ENCODE results near the gene TEX29. TPM values are rescaled to one million over a fixed set of nuclear protein-coding genes. Genes with fewer than 3 reads are reported as not detected.

Gene TEX29
- total and polyA plus RNA-seq, 2 donors = 0.80 to 10.1 TPM

DNA sequence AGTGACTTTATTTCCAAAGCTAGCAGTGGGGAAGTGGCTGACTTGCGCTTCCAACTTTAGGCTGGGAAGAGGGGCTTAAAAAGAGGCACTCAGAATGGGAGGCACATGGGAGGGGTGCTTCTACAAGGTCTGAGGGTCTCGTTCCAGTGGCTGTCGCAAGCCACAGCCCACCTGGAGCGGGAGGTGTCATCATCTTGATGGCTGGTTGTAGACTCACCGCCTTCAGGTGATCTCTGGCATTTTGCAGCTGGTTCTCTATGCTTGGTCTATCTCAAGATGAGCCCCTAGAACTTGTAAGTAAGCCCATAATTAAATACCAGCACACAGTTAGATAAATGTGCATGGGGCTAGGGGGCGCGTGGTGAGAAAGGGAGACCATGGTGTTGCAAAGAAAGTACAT is 9.2 kb downstream of the TEX29 start:
- Histone ChIP-seq H3K27ac (ENCODE audit: low read depth in 1 of 2, low read length in 1 of 2) (no peak overlapping the region), H3K4me1 (ENCODE audit: control insufficient read depth in 2 of 2, insufficient read depth in 2 of 2, low read length in 2 of 2) (no peaks in the 10 kb centered on the region), H3K36me3 (ENCODE audit: control insufficient read depth in 2 of 2, insufficient read depth in 2 of 2, low read length in 1 of 2) (no peaks in the 10 kb centered on the region), H3K9me3 (ENCODE audit: control insufficient read depth in 2 of 2, insufficient read depth in 1 of 2, low read length in 1 of 2) (no peaks in the 10 kb centered on the region), H3K4me3 (ENCODE audit: low read length in 2 of 2) (no peak overlapping the region), H3K27me3 (ENCODE audit: control insufficient read depth in 2 of 2, insufficient read depth in 1 of 2, low read length in 1 of 2) (no peaks in the 10 kb centered on the region)
- no peak for DNase-seq (ENCODE audit: low read depth in 6 of 9, low spot score in 9 of 9)
- 95% methylated on average over 7 of the region's 7 CpGs for WGBS

DNA sequence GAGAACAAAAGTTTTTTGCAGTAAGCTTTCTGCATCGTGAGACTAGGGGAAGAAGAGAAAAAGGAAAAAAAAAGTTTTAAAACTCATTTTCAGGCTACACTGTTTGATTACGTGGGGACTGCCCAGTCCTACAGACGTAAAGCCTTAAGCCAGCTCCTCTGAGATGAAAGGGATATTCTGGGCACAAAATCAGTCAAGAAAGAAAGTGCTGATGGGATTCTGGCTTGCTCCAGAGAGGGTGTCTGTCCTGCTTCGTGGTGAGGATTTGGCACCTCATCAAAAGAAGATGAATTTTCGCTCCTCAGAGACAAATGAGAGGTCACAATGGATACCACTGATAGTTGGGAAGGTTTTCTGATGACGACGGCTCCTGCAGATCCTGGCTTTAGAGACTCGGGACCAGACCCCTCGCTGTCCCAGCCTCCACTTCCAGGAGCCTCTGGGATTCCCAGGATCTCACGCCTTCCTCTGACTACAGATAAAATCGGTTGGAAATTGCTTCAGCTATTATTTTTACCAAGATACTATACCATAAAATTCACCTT is 9.7 kb downstream of the TEX29 start:
- no peaks in the 10 kb centered on the region for H3K27me3 ChIP-seq (ENCODE audit: control insufficient read depth in 2 of 2, insufficient read depth in 1 of 2, low read length in 1 of 2)
- 90% methylated on average over 11 of the region's 11 CpGs for WGBS

DNA sequence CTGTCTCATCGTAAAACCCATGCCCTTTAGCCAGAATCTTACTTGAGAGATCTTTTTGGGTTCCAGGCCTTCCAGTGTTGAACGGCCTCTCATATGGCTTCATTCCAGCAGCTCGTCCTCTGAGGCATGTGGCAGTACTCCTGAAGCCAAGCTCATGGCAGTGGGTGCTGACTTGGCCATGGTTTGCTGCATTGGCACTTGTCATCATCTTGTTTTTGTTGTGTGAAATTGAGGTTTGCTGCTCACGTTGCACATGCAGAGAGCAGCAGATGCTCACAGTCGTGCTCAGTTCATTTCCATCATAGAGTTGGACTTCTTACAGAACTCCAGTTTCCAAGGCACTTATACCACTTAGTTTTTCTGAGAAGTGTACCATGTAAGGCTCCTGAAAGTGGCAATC is 14.9 kb downstream of the TEX29 start:
- H3K4me1 ChIP-seq (ENCODE audit: control insufficient read depth in 2 of 2, insufficient read depth in 2 of 2, low read length in 2 of 2) = no peaks in the 10 kb centered on the region
- WGBS = 92% methylated on average over 5 of the region's 5 CpGs
- no peaks in the 10 kb centered on the region for H3K9me3 ChIP-seq (ENCODE audit: control insufficient read depth in 2 of 2, insufficient read depth in 1 of 2, low read length in 1 of 2)
- no peak for DNase-seq (ENCODE audit: low read depth in 6 of 9, low spot score in 9 of 9)
- no peaks in the 10 kb centered on the region for H3K36me3 ChIP-seq (ENCODE audit: control insufficient read depth in 2 of 2, insufficient read depth in 2 of 2, low read length in 1 of 2)
- no peaks in the 10 kb centered on the region for H3K27me3 ChIP-seq (ENCODE audit: control insufficient read depth in 2 of 2, insufficient read depth in 1 of 2, low read length in 1 of 2)
- H3K27ac ChIP-seq (ENCODE audit: low read depth in 1 of 2, low read length in 1 of 2) = no peak overlapping the region
- H3K4me3 ChIP-seq (ENCODE audit: low read length in 2 of 2) = no peak overlapping the region

More for the DNA sequence above, 9.7 kb downstream of the TEX29 start:
- H3K4me3 ChIP-seq (ENCODE audit: low read length in 2 of 2) = no peak overlapping the region
- H3K27ac ChIP-seq (ENCODE audit: low read depth in 1 of 2, low read length in 1 of 2) = no peak overlapping the region
- DNase-seq (ENCODE audit: low read depth in 6 of 9, low spot score in 9 of 9) = no peak
- no peaks in the 10 kb centered on the region for H3K36me3 ChIP-seq (ENCODE audit: control insufficient read depth in 2 of 2, insufficient read depth in 2 of 2, low read length in 1 of 2)
- no peaks in the 10 kb centered on the region for H3K4me1 ChIP-seq (ENCODE audit: control insufficient read depth in 2 of 2, insufficient read depth in 2 of 2, low read length in 2 of 2)
- no peaks in the 10 kb centered on the region for H3K9me3 ChIP-seq (ENCODE audit: control insufficient read depth in 2 of 2, insufficient read depth in 1 of 2, low read length in 1 of 2)

DNA sequence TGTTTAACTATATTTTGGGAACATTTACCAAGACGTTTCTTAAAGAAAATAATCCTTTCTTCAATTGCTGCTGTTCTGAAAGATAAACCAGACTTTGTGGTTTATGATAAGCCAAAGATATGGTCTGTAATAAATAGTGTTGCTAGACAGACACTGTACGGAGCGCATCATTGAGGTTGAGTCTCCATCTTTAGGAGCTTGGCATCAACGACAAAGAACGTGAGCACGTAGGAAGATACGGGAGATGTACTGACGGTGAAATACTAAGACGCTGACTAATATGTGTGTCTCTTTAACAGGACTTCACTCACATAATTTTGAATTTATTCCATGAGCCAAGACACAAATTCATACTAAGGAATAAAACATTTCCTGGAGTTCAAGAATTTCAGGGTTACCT is 16.2 kb downstream of the TEX29 start:
- 90% methylated on average over 9 of the region's 9 CpGs for WGBS
- Histone ChIP-seq H3K27ac (ENCODE audit: low read depth in 1 of 2, low read length in 1 of 2) (no peak overlapping the region), H3K9me3 (ENCODE audit: control insufficient read depth in 2 of 2, insufficient read depth in 1 of 2, low read length in 1 of 2) (no peaks in the 10 kb centered on the region), H3K36me3 (ENCODE audit: control insufficient read depth in 2 of 2, insufficient read depth in 2 of 2, low read length in 1 of 2) (no peaks in the 10 kb centered on the region), H3K4me3 (ENCODE audit: low read length in 2 of 2) (no peak overlapping the region), H3K4me1 (ENCODE audit: control insufficient read depth in 2 of 2, insufficient read depth in 2 of 2, low read length in 2 of 2) (no peaks in the 10 kb centered on the region), H3K27me3 (ENCODE audit: control insufficient read depth in 2 of 2, insufficient read depth in 1 of 2, low read length in 1 of 2) (no peaks in the 10 kb centered on the region)
- no peak for DNase-seq (ENCODE audit: low read depth in 6 of 9, low spot score in 9 of 9)

DNA sequence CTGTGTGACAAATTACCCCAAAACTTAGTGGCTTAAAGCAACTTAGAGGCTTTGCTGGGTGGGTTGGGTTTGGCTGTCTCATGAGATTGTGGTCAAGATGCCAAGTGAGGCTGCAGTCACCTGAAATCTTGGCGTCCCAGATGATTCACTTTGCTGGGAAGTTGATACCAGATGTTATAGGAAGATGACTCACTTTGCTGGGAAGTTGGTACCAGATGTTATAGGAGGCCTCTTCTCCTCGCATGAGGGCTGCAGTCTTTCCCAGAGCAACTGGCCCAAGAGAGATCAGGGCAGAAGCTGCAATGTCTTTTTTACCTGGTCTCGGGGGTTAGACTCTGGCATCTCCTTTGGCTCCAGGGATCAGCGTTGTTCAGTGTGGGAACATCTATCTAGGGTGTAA is 16.8 kb downstream of the TEX29 start:
- Histone ChIP-seq H3K4me1 (ENCODE audit: control insufficient read depth in 2 of 2, insufficient read depth in 2 of 2, low read length in 2 of 2) (no peaks in the 10 kb centered on the region), H3K27ac (ENCODE audit: low read depth in 1 of 2, low read length in 1 of 2) (no peak overlapping the region), H3K9me3 (ENCODE audit: control insufficient read depth in 2 of 2, insufficient read depth in 1 of 2, low read length in 1 of 2) (no peaks in the 10 kb centered on the region), H3K4me3 (ENCODE audit: low read length in 2 of 2) (no peak overlapping the region), H3K27me3 (ENCODE audit: control insufficient read depth in 2 of 2, insufficient read depth in 1 of 2, low read length in 1 of 2) (no peaks in the 10 kb centered on the region), H3K36me3 (ENCODE audit: control insufficient read depth in 2 of 2, insufficient read depth in 2 of 2, low read length in 1 of 2) (no peaks in the 10 kb centered on the region)
- whole genome bisulfite sequencing = 96% methylated on average over 4 of the region's 4 CpGs
- DNase-seq (ENCODE audit: low read depth in 6 of 9, low spot score in 9 of 9) = no peak

DNA sequence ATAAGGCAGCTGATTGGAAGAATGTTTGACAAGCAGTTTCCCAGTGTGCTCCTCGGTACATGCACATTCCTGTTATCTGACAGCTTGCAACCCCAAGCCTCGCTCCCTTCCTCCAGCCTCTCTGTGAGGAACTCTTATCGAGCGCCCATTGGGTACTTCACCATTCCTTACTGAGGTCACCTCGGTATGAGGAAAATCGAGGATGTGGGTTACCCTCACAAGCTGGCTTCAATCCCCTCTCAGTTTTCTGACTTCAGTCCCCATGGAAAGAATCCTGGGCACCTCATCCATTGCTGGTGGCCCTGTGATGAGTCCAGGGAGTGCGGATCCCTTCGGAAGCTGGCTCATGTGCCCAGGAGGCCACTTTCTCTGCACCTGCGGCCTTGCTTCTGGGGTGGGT is 17.3 kb downstream of the TEX29 start:
- DNase-seq (ENCODE audit: low read depth in 6 of 9, low spot score in 9 of 9) = no peak
- Histone ChIP-seq H3K27ac (ENCODE audit: low read depth in 1 of 2, low read length in 1 of 2) (no peak overlapping the region), H3K36me3 (ENCODE audit: control insufficient read depth in 2 of 2, insufficient read depth in 2 of 2, low read length in 1 of 2) (no peaks in the 10 kb centered on the region), H3K4me3 (ENCODE audit: low read length in 2 of 2) (no peak overlapping the region), H3K27me3 (ENCODE audit: control insufficient read depth in 2 of 2, insufficient read depth in 1 of 2, low read length in 1 of 2) (no peaks in the 10 kb centered on the region), H3K4me1 (ENCODE audit: control insufficient read depth in 2 of 2, insufficient read depth in 2 of 2, low read length in 2 of 2) (no peaks in the 10 kb centered on the region), H3K9me3 (ENCODE audit: control insufficient read depth in 2 of 2, insufficient read depth in 1 of 2, low read length in 1 of 2) (no peaks in the 10 kb centered on the region)
- WGBS = 86% methylated on average over 9 of the region's 9 CpGs

DNA sequence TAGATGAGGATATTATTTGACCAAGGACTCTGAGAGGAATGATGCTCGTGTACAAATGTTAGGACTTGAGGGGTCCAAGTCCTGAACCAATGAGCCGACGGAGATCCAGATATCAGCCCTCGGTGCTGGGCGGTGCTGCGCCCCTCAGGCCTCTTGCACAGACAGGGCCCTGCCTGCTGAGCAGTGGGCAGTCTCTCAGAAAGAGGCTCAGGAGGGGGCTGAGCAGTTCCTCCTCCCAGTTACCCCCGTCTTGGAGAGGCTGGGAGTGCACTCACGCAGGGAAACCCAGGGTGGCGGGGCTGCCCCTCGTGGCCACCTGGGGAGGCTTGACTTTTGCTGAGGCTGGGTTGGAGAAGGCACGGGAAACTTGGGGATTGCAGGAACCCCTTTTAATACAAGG is 18.4 kb downstream of the TEX29 start:
- Histone ChIP-seq H3K27me3 (ENCODE audit: control insufficient read depth in 2 of 2, insufficient read depth in 1 of 2, low read length in 1 of 2) (no peaks in the 10 kb centered on the region), H3K4me3 (ENCODE audit: low read length in 2 of 2) (no peak overlapping the region), H3K4me1 (ENCODE audit: control insufficient read depth in 2 of 2, insufficient read depth in 2 of 2, low read length in 2 of 2) (no peaks in the 10 kb centered on the region), H3K27ac (ENCODE audit: low read depth in 1 of 2, low read length in 1 of 2) (no peak overlapping the region), H3K36me3 (ENCODE audit: control insufficient read depth in 2 of 2, insufficient read depth in 2 of 2, low read length in 1 of 2) (no peaks in the 10 kb centered on the region), H3K9me3 (ENCODE audit: control insufficient read depth in 2 of 2, insufficient read depth in 1 of 2, low read length in 1 of 2) (no peaks in the 10 kb centered on the region)
- no peak for DNase-seq (ENCODE audit: low read depth in 6 of 9, low spot score in 9 of 9)
- WGBS = 93% methylated on average over 11 of the region's 11 CpGs

DNA sequence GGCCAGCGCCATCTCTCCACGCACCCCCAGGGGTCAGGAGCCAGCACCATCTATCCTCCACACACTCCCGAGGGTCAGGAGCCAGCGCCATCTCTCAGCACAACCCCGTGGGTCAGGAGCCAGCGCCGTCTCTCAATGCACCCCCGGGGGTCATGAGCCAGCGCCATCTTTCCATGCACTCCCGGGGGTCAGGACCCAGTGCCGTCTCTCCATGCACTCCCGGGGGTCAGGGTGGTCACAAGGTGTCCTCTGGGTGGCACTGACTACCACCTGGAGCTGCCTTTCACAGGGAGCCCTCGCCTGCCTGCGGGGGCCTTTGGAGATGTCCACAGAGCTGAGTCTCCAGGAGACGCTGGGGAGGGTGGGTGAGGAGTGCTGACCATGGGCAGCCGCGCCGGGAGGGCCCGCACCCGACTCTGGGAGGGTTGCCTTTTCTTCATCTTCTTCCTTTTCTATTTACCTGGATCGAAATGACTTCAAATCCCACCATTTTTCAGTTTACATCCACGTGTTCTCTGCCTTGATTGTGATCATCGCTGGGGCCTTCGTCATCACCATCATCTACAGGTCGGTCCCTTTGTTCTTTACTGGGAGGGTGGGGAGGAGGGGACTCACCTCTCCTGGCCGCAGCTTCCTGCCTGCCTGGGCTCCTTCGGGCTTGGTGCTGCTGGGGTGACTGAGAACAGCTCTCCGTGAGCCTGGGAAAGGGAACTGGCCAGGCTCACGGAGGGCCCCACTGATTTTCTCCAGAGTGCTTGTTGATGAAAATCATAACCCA is 19.1 kb downstream of the TEX29 start:
- Histone ChIP-seq H3K27me3 (ENCODE audit: control insufficient read depth in 2 of 2, insufficient read depth in 1 of 2, low read length in 1 of 2) (no peaks in the 10 kb centered on the region), H3K4me1 (ENCODE audit: control insufficient read depth in 2 of 2, insufficient read depth in 2 of 2, low read length in 2 of 2) (no peaks in the 10 kb centered on the region), H3K36me3 (ENCODE audit: control insufficient read depth in 2 of 2, insufficient read depth in 2 of 2, low read length in 1 of 2) (no peaks in the 10 kb centered on the region), H3K27ac (ENCODE audit: low read depth in 1 of 2, low read length in 1 of 2) (no peak overlapping the region), H3K4me3 (ENCODE audit: low read length in 2 of 2) (no peak overlapping the region), H3K9me3 (ENCODE audit: control insufficient read depth in 2 of 2, insufficient read depth in 1 of 2, low read length in 1 of 2) (no peaks in the 10 kb centered on the region)
- DNase-seq (ENCODE audit: low read depth in 6 of 9, low spot score in 9 of 9) = no peak
- WGBS = 97% methylated on average over 29 of the region's 29 CpGs

DNA sequence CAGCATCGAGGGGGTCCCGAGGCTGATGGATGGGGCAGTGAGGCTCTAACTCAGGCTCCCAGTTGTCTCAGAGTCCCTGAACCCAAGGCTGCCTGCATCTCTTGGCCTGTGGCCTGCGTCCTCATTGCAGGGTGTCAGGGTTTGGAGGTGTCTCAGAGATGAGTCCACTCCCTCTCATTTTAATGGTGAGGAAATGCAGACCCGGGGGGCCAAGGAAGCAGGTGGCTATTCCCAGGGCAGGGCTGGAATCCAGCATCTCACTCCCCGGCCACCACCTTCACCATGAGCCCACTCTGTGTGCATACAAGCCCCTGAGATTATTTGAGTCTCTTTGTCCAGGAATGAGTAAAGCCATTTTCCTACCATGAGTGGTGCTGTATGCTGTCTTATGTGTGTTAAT is 21.4 kb downstream of the TEX29 start:
- Histone ChIP-seq H3K27me3 (ENCODE audit: control insufficient read depth in 2 of 2, insufficient read depth in 1 of 2, low read length in 1 of 2) (no peaks in the 10 kb centered on the region), H3K27ac (ENCODE audit: low read depth in 1 of 2, low read length in 1 of 2) (no peak overlapping the region), H3K9me3 (ENCODE audit: control insufficient read depth in 2 of 2, insufficient read depth in 1 of 2, low read length in 1 of 2) (no peaks in the 10 kb centered on the region), H3K4me1 (ENCODE audit: control insufficient read depth in 2 of 2, insufficient read depth in 2 of 2, low read length in 2 of 2) (no peaks in the 10 kb centered on the region), H3K36me3 (ENCODE audit: control insufficient read depth in 2 of 2, insufficient read depth in 2 of 2, low read length in 1 of 2) (no peaks in the 10 kb centered on the region), H3K4me3 (ENCODE audit: low read length in 2 of 2) (no peak overlapping the region)
- DNase-seq (ENCODE audit: low read depth in 6 of 9, low spot score in 9 of 9) = no peak
- 97% methylated on average over 5 of the region's 5 CpGs for WGBS
